ENCODE measurements around the gene TRAM1L1. TPM values are rescaled to one million over a fixed set of nuclear protein-coding genes. Genes with fewer than 3 reads are reported as not detected.

Gene TRAM1L1
- total RNA-seq, 1 donor from 2014 or later, result 0.96 TPM

DNA sequence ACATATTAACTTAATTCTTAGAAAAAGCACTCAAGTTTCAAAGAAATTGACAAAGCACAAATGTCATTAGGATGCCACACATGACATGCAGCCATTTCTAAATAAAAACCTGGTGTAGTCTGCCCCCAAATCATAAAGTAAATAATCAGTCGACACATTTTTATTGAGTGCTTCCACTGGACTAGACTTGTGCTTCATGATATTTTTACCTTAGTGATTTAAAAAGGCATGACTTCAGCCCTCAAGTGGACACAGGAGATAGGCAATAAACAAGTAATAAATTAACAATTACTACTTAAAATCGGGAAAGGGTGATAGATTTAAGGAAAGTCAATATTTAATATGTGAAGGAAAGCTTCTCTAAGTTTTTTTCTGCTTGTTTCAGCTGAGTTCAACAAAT lies 7.6 kb downstream of the TRAM1L1 start:
- ATAC-seq (no peak), DNase-seq (no peak)
- Histone ChIP-seq H3K9me3 (no peaks in the 10 kb centered on the region), H3K4me3 (no peak overlapping the region), H3K27ac (no peak overlapping the region), H3K36me3 (no peaks in the 10 kb centered on the region), H3K4me1 (no peaks in the 10 kb centered on the region), H3K27me3 (no peaks in the 10 kb centered on the region)
- TF ChIP-seq, protein P1, sequence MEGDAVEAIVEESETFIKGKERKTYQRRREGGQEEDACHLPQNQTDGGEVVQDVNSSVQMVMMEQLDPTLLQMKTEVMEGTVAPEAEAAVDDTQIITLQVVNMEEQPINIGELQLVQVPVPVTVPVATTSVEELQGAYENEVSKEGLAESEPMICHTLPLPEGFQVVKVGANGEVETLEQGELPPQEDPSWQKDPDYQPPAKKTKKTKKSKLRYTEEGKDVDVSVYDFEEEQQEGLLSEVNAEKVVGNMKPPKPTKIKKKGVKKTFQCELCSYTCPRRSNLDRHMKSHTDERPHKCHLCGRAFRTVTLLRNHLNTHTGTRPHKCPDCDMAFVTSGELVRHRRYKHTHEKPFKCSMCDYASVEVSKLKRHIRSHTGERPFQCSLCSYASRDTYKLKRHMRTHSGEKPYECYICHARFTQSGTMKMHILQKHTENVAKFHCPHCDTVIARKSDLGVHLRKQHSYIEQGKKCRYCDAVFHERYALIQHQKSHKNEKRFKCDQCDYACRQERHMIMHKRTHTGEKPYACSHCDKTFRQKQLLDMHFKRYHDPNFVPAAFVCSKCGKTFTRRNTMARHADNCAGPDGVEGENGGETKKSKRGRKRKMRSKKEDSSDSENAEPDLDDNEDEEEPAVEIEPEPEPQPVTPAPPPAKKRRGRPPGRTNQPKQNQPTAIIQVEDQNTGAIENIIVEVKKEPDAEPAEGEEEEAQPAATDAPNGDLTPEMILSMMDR (IDR thresholded peaks at IDR 0.05), result no peak
- intact Hi-C loops (cut with DNase I), result no loop called here

DNA sequence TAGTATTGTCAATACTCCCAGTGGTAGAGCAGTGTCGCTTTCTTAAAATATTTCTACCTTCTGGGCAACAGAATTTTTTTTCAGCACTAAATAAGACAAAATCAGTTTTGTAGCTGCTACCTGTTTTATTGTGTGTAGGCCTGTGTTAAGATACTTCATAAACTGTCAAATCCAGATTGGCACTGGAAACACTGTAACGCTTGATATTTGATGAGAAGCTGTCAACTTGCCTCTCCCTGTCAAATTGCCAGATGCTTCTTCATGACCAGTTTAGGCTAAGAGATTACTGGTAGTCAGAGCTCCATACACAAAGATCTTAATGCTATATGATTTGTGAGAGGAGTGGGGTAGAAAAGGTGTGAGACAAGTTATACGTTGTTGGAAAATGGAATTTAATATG lies 17.3 kb downstream of the TRAM1L1 start:
- intact Hi-C loops (cut with DNase I), result no loop called here
- H3K27me3 ChIP-seq, result no peaks in the 10 kb centered on the region
- no peaks in the 10 kb centered on the region for H3K4me1 ChIP-seq
- no peak overlapping the region for H3K27ac ChIP-seq
- H3K36me3 ChIP-seq, result no peaks in the 10 kb centered on the region
- TF ChIP-seq, protein P1 (IDR thresholded peaks at IDR 0.05), result no peak
- no peak for DNase-seq
- no peaks in the 10 kb centered on the region for H3K9me3 ChIP-seq
- ATAC-seq, result no peak
- H3K4me3 ChIP-seq, result no peak overlapping the region

DNA sequence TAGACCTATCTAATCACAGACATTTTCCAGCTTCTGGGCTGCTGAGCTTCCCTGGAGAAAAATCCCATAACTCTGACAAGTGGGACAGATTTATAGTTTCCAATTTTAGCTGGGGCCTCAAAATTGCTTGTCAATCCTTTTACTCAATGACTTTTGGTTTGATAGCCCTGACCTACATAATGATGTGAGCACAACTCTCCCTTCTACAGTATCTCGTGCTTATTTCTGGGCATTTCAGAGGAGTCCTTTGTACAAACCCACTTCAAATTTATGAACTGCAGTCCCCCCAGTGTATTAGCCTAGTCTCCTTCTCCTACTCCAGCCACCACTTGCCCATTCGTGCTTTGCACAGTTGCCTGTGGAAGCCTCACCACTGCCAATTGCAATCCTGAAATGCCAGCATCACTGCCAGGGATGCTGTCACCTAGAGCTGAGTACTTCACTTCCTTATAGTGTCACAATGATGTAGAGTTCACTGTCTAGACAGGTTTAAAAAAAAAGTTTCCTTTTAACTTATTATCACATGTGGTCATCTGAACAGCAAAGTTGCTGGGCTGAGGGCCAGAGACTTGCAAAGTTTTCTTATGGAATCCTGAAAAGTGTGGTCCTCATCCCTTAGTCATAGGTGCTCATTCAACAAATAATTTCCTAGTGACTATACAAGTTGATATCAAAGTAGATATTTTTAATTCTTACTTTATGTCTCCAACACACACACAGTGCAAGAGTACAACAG lies 21.2 kb downstream of the TRAM1L1 start:
- H3K4me3 ChIP-seq, result no peak overlapping the region
- H3K36me3 ChIP-seq, result no peaks in the 10 kb centered on the region
- intact Hi-C loops (cut with DNase I), result no loop called here
- H3K27me3 ChIP-seq, result no peaks in the 10 kb centered on the region
- H3K9me3 ChIP-seq, result no peaks in the 10 kb centered on the region
- no peak overlapping the region for H3K27ac ChIP-seq
- no peak for DNase-seq
- ATAC-seq, result no peak
- H3K4me1 ChIP-seq, result no peaks in the 10 kb centered on the region
- TF ChIP-seq, protein P1 (IDR thresholded peaks at IDR 0.05), result no peak

DNA sequence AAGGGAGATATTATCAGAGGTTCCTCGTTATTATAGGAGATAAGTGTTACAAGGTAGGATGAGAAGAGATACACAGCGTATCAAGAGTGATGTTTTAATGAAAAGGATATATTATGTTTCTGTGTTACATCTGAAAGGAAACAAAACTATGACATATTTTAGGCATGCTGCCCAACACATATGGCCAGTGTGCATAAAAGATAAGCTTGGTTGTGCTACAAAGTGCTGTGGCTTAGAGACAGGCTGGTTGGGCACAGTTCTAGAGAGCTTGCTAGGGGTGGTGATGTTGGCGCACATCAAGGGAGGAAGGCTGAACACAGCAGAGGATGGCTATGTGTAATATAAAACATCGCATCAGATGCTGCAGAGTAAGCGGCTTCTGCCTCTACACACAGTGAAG lies 42.4 kb downstream of the TRAM1L1 start:
- TF ChIP-seq, protein P1 (IDR thresholded peaks at IDR 0.05), result no peak

More for the DNA sequence above, 42.4 kb downstream of the TRAM1L1 start:
- Histone ChIP-seq H3K9me3 (no peaks in the 10 kb centered on the region), H3K36me3 (no peaks in the 10 kb centered on the region), H3K4me1 (no peaks in the 10 kb centered on the region), H3K27ac (no peak overlapping the region), H3K4me3 (no peak overlapping the region), H3K27me3 (no peaks in the 10 kb centered on the region)
- ATAC-seq, result no peak
- intact Hi-C loops (cut with DNase I), result no loop called here
- DNase-seq, result no peak
